ENCODE data around the gene PLAAT5.
"Not testable (repeated sequence)": the region's sequence is repeated elsewhere in the genome, so short reads cannot be mapped to it uniquely, and the experiment has no call there.

Gene PLAAT5

DNA sequence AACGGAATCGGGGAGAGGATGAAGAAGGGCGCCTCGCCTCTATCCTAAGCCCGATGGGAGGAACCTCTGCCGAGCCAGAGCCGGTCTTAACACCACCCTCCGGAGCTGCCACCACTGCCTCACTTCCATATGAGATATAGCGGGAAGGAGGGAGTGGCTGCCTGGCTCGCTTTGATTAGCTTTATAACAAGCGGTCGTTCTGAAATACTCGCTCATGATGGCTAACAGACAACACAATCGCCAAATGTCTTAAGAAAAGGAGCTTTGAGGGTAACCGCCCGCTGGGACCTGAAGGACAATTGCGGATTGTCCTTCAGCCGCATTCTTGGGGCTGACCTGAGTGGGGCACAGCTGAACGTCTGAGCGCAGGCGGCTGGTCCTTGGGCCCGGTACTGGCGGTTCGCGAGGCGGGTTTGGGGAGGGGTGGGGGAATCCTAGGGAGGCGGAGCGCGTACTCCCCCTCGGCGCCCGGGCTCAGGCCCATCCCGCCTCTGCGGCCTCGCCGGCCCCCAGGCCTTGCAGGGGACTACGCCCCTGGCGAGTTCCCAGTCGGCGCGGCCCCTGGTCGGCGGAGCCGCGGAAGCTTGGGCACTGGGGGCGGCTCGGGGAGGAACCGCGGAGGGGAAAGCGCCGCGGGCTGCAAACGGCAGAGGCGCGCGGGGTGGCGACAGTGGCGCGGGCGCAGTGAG is at the start of gene PLAAT5:
Gene PLAAT5, minus strand, starts transcription at position 617 of the 689 bp plus-strand sequence. Its CDS starts 133 bp downstream, at position 484.
- peak; percentile 70 for DNase-seq

DNA sequence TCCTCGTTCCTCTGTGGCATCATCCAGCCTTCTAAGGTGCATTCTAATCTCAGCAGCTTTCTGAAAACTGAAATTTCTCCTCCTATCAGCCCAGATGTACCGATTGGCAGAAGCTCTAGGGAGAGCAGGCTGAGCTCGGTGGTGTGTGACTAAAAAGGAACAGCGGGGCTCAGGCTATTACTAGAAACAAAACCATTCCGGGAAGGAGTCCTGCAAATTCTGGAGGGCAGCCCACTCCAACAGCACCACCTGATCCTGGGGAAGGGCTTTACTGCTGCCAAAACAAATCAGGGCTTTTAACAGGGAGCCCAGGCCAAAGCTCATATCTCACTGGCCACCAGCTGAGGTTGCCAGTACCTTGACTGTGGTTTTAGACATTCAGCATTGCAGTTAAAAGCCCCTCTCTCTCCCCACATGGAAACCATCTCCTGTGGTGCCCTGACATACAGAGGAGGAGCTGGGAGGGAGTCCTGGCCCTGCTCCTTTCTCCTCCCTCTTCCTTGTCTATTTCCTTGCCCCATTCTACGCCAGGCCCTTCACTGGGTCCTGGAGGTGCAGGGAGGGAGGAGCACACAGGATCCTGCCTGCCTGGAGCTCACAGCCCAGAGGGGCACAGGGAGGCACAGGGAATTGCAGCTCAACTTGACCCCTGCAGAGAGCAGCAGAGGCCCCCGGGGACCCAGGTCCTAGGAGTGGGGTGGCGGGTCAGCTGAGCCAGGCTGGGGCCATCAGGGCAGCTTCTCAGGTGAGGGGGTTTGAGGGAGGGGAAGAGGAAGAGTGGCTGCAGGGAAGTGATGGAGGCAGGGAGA is 46.5 kb upstream of the PLAAT5 start:
- peak; percentile 73 for DNase-seq

DNA sequence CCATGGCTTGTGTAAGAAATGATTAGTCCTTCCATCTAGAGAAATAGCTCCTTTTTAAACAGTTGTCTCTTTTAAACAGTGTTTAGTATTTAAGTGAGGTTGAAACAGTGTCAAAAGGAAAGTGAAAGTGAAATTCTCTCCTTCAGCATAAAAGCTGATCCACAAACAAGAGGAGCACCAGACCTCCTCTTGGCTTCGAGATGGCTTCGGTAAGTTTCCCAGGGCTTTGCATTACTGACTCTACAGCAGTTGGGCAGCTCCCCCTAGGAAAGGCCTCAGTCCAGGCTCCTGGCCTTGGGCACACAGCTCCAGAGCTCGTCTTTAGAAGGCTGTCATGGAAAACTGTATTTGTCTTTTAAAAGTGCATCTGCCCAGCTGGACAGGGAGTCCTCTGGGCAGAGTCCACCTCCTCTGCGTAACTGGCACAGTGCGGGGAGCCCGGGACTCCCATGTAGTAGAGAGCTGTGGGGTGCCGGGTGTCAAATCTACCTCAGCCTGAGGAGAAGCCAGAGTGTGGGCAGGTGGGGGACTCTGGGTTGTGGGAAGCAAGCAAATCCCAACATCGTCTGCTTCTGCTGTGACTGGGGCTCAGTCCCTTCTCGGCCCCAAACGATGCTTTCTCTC is 45.8 kb upstream of the PLAAT5 start, which contains the start of gene PLAAT4:
Gene PLAAT4, plus strand, starts transcription at position 140 of the 624 bp plus-strand sequence. Its CDS starts 61 bp downstream, at position 201.
- peak; percentile 68 for DNase-seq

GRCh38 chr11:63535734-63536133 is 44.8 kb upstream of the PLAAT5 start:
- no peak for DNase-seq

DNA sequence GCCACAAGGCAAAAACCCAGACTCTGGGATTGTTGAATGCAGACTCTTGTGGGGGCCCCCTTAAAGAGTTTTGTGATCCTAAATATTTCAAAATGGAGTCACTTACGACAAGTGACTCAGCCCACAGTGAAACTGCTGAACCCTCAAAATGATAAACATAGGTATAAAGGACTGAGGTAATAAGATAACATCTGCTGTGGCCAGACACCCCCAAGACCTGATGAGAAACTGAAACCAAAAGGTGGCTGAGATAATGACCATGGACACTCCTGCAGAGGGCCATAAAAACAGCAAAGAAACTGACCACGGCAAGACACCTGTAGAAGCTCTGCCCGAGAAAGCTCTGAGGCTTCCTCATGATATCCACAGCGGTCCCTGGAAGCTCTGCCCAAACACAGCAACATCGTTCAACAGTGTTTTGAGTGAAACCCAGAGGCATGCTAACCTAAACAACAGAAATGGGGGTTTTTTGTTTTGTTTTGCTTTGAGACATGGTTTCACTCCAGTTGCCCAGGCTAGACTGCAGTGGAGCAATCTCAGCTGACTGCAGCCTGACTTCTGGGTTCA is 44.0 kb upstream of the PLAAT5 start:
- DNase-seq: no peak

GRCh38 chr11:63534076-63534475 is 43.1 kb upstream of the PLAAT5 start:
- DNase-seq: no peak

GRCh38 chr11:63532799-63533475 is 42.0 kb upstream of the PLAAT5 start:
- DNase-seq: no peak

GRCh38 chr11:63532117-63532516 is 41.1 kb upstream of the PLAAT5 start:
- no peak for DNase-seq

DNA sequence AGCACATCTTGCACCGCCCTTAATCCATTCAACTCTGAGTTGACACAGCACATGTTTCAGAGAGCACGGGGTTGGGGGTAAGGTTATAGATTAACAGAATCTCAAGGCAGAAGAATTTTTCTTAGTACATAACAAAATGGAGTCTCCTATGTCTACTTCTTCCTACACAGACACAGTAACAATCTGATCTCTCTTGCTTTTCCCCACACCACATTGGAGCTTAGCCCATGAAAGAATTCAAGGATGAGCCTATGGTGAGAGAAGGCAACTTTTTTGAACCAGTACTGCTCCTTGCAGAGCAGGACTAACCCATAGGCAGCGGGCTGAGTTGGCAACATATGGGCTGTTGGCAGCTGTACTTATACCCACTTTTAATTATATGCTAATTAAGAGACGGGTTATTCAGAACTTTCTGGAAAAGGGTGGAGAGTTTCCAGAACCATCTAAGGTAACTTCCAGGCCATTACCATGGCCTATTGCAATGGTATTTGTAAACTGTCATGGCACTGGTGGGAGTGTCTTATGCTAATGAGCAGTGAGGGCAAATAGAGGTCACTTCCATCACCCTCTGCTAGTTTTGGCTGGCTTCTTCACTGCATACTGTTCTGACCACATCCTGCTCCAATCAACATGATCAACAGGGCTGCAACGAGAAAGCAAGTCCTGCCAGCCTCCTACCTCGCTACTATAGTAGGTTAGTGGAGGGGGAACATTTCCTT is 40.3 kb upstream of the PLAAT5 start:
- DNase-seq: not testable (repeated sequence)

DNA sequence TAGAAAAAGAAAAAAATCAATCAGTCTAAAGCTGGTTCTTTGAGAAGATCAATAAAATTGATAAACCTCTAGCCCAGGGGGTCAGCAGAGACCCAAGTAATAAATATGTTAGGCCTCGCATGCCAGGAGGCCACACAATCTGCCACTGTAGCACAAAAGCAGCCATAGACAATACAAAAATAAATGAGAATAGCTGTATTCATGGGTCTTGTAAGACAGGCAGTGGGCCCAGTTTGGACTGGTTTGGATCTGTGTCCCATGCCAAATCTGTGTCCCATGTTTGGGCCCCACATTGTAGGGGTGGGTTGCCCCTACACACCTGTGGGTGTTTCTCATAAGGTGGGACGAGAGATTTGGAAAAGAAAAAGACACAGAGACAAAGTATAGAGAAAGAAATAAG is 39.1 kb upstream of the PLAAT5 start:
- DNase-seq: no peak

GRCh38 chr11:63529373-63529772 is 38.4 kb upstream of the PLAAT5 start:
- DNase-seq: not testable (repeated sequence)

DNA sequence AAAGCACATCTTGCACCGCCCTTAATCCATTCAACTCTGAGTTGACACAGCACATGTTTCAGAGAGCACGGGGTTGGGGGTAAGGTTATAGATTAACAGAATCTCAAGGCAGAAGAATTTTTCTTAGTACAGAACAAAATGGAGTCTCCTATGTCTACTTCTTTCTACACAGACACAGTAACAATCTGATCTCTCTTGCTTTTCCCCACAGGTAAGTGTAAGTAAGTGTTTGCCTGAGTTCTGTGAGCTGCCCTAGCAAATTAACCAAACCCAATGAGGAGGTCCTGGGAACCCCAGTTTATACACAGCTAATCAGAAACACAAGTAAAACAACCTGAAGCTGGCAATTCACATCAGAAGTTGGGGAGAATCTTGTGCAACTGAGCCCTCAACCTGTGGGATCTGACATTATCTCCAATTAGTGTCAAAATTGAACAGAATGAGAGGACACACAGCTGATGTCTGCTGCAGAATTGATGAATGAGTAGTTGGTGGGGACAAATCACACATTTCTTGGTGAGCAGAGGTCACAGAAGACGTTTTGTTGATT is 37.8 kb upstream of the PLAAT5 start:
- not testable (repeated sequence) for DNase-seq

DNA sequence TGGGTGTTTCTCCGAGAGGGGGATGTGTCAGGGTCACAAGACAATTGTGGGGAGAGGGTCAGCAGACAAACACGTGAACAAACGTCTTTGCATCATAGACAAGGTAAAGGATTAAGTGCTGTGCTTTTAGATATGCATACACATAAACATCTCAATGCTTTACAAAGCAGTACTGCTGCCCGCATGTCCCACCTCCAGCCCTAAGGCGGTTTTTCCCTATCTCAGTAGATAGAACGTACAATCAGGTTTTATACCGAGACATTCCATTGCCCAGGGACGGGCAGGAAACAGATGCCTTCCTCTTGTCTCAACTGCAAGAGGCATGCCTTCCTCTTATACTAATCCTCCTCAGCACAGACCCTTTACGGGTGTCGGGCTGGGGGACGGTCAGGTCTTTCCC is 37.2 kb upstream of the PLAAT5 start:
- DNase-seq: not testable (repeated sequence)

- DNase-seq: no peak
These were observed 36.7 kb upstream of the PLAAT5 start for GRCh38 chr11:63527667-63528066.

DNA sequence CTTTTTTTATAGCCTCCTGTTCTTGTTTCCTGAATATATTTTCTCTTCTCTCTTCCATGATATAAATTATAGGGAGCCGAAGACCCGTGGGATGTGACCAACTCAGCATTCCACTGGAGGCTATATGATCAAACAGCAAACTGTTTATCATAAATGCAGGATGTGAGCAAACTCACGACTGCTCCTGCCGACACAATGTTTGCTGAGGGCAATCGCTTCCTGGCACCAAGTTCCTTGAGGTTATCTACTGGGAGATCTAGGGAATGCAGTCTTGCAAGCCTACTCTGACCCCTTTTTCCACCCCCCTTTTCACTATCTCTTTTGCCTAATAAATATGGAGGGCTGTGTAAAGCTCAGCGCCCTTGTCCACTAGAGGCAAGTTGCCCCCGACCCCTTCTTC is 32.2 kb upstream of the PLAAT5 start:
- no peak for DNase-seq

GRCh38 chr11:63521896-63522295 is 30.9 kb upstream of the PLAAT5 start:
- DNase-seq: no peak

DNA sequence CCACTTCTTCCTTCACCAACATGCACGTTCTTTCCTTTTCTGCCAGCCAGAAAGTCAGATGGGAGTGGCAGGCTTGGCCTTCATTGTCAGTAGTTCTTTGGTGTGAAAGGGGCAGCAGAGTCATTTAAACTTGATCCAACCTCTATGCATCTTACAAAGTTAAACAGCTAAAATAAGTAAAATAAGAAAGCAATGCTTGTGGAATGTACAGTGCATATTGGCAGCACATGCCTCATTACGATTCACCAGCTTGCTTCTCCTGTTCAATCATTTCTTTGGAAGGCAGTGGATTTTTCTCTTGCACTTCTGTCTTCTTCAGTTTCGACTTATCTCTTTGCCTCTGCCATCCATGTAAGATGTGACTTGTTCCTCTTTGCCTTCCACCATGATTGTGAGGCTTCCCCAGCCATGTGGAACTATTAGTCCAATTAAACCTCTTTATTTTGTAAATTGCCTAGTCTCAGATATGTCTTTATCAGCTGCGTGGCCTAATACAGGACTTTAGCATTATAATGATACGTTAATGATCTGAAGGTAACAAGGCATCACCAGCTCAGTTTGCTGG is 29.7 kb upstream of the PLAAT5 start:
- DNase-seq: no peak

- DNase-seq: no peak
These were observed 27.6 kb upstream of the PLAAT5 start for GRCh38 chr11:63518548-63518947.

DNA sequence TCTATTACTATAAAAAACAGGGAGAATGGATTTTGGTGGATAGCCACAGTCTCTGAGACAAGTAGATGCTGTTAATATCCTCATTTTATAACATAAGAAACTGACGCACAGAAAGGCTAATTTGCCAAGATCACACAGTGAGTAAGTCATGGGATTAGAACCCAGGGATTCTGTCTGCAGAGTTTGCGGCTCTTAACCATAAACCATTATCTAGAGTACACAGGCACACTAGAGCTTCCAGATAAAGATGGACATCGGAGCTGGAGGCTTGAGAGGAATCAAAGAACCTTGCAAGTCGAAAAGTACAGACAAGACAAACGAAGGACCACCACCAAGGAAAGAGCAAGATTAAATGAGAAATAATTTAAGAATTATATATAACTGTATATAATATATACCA is 26.2 kb upstream of the PLAAT5 start:
- no peak for DNase-seq

- DNase-seq: no peak
These were observed 25.1 kb upstream of the PLAAT5 start for GRCh38 chr11:63516109-63516508.

DNA sequence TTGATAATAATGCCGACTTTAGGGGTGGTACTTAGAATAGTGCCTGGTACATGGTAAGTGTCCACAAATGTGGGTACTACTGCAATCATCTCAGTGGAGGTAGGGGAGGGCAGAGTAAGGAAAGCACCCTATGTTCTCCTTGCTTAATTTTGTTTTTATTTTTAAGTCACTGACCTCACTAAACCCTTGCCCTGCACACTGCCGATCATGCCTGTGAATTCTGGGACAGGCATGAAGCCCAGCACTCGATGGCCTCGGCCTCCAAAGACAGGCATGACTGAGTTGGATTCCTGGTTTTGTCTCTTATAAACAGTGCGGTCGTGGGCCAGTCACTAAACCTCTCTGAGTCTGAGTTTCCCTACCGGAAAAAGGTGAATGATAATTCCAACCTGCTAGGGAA is 21.8 kb upstream of the PLAAT5 start:
- DNase-seq: no peak
